Liver (tissue), 9 donors: ENCODE results near the gene ZKSCAN3. TPM values are rescaled to one million over a fixed set of nuclear protein-coding genes. Genes with fewer than 3 reads are reported as not detected.

Source experiments
- DNase-seq: peaks from one replicate; pipeline ENCODE4 v3.0.0-alpha.2; 2017; ENCODE audit warnings: low spot score
- H3K27ac ChIP-seq, 2 donors: one replicate each; pipeline ENCODE4 v1.7.0; 2013; ENCODE audit warnings: inconsistent platforms in 2 of 2, low read length in 2 of 2, control low read depth in 1 of 2, low read depth in 1 of 2, mild to moderate bottlenecking in 1 of 2
- H3K27me3 ChIP-seq, 4 donors: one replicate each; pipeline versions ENCODE4 v1.6.1 to v1.7.0; 2013; ENCODE audit warnings: low read length in 3 of 4, inconsistent platforms in 1 of 4, mild to moderate bottlenecking in 1 of 4, moderate library complexity in 1 of 4; ENCODE audit not compliant: control insufficient read depth in 4 of 4, insufficient read depth in 4 of 4
- H3K36me3 ChIP-seq, 4 donors: one replicate each; pipeline versions ENCODE4 v1.6.1 to v1.7.0; 2013; ENCODE audit warnings: low read length in 3 of 4, mild to moderate bottlenecking in 3 of 4, low read depth in 1 of 4, moderate library complexity in 1 of 4; ENCODE audit not compliant: control insufficient read depth in 4 of 4, insufficient read depth in 3 of 4
- H3K4me1 ChIP-seq, 4 donors: one replicate each; pipeline versions ENCODE4 v1.6.1 to v1.7.0; 2013; ENCODE audit warnings: low read length in 3 of 4, mild to moderate bottlenecking in 3 of 4, moderate library complexity in 1 of 4; ENCODE audit not compliant: control insufficient read depth in 4 of 4, insufficient read depth in 4 of 4
- H3K4me3 ChIP-seq, 3 donors: one replicate each; pipeline versions ENCODE4 v1.6.1 to v1.7.0; 2013; ENCODE audit warnings: low read length in 3 of 3, control low read depth in 1 of 3, low read depth in 1 of 3, mild to moderate bottlenecking in 1 of 3
- H3K9ac ChIP-seq, 2 donors: one replicate each; pipeline ENCODE4 v1.7.0; 2013; ENCODE audit warnings: low read length in 2 of 2, mild to moderate bottlenecking in 2 of 2, moderate library complexity in 2 of 2, control low read depth in 1 of 2, low read depth in 1 of 2
- H3K9me3 ChIP-seq, 4 donors: one replicate each; pipeline versions ENCODE4 v1.6.1 to v1.7.0; 2013; ENCODE audit warnings: low read length in 3 of 4; ENCODE audit not compliant: control insufficient read depth in 4 of 4
- EGR1 ChIP-seq, 2 donors: IDR thresholded peaks; 2 replicates each; pipeline ENCODE4 v1.6.1; 2016 to 2018; ENCODE audit warnings: antibody characterized with exemption in 2 of 2, low read depth in 2 of 2
- FOXA1 ChIP-seq: IDR thresholded peaks from 2 replicates; pipeline ENCODE4 v1.6.1; 2016; ENCODE audit warnings: antibody characterized with exemption
- FOXA2 ChIP-seq: IDR thresholded peaks from 2 replicates; pipeline ENCODE4 v1.6.1; 2016; ENCODE audit warnings: antibody characterized with exemption
- GABPA ChIP-seq, 2 donors: IDR thresholded peaks in 1 of 2; conservative IDR thresholded peaks in 1 of 2; 2 replicates each; pipeline ENCODE4 v1.6.1; 2016; ENCODE audit warnings: antibody characterized with exemption in 2 of 2, mild to moderate bottlenecking in 1 of 2, moderate library complexity in 1 of 2
- HNF4A ChIP-seq, 2 donors: conservative IDR thresholded peaks; 2 replicates each; pipeline ENCODE4 v1.6.1; 2016; ENCODE audit warnings: antibody characterized with exemption in 2 of 2, mild to moderate bottlenecking in 2 of 2
- HNF4G ChIP-seq: IDR thresholded peaks from 2 replicates; pipeline ENCODE4 v1.6.1; 2016; ENCODE audit warnings: antibody characterized with exemption
- JUND ChIP-seq, 2 donors: IDR thresholded peaks; 2 replicates each; pipeline ENCODE4 v1.6.1; 2016; ENCODE audit warnings: antibody characterized with exemption in 2 of 2
- NR2F2 ChIP-seq: IDR thresholded peaks from 2 replicates; pipeline ENCODE4 v1.6.1; 2016; ENCODE audit warnings: antibody characterized with exemption
- RAD21 ChIP-seq, 2 donors: IDR thresholded peaks; 2 replicates each; pipeline ENCODE4 v1.6.1; 2016; ENCODE audit warnings: antibody characterized with exemption in 2 of 2, mild to moderate bottlenecking in 2 of 2
- RXRA ChIP-seq, 2 donors: IDR thresholded peaks; 2 replicates each; pipeline ENCODE4 v1.6.1; 2017 to 2018; ENCODE audit warnings: antibody characterized with exemption in 2 of 2, mild to moderate bottlenecking in 1 of 2
- SP1 ChIP-seq: IDR thresholded peaks from 2 replicates; pipeline ENCODE4 v1.6.1; 2018; ENCODE audit warnings: antibody characterized with exemption, mild to moderate bottlenecking
- TAF1 ChIP-seq: conservative IDR thresholded peaks from 2 replicates; pipeline ENCODE4 v1.6.1; 2016; ENCODE audit warnings: antibody characterized with exemption, mild to moderate bottlenecking
- YY1 ChIP-seq: IDR thresholded peaks from 2 replicates; pipeline ENCODE4 v1.6.1; 2016; ENCODE audit warnings: antibody characterized with exemption, mild to moderate bottlenecking
- WGBS: extraction: QIAGEN DNeasy Blood & Tissue Kit; methylation state at CpG from one replicate; pipeline ENCODE4 v1.1.7; 2013; 5-methylcytosine and 5-hydroxymethylcytosine counted together
- polyA plus RNA-seq, 2 donors: library from polyadenylated mRNA; stranded (reverse) in 1 of 2; unstranded in 1 of 2; fragments of 200-250 nt in 1 of 2; fragments of >200 nt in 1 of 2; fragmentation: Nextera tagmentation in 1 of 2; extraction: Ambion mirVana in 1 of 2; gene quantifications; one replicate each; pipeline versions ENCODE4 v1.2.1 to v1.2.3, GENCODE V29; 2013 to 2015
- total RNA-seq, 2 donors: library from RNA; depleted of rRNA; stranded (reverse); fragments of >200 nt; gene quantifications; one replicate each; pipeline ENCODE4 v1.2.3, GENCODE V29; 2014
- TF ChIP-seq, protein P1 (sequence below): IDR thresholded peaks from 2 replicates; pipeline ENCODE4 v1.6.1; 2016; ENCODE audit warnings: antibody characterized with exemption
- TF ChIP-seq, protein P2 (sequence below): fragments of 150-350 bp; IDR thresholded peaks from 2 replicates; pipeline ENCODE4 v1.5.1; 2017; ENCODE audit warnings: improper control_type of control experiment, low read depth, low read length; ENCODE audit not compliant: missing input control
- TF ChIP-seq, protein P3 (sequence below): IDR thresholded peaks from 2 replicates; pipeline ENCODE4 v1.6.1; 2016; ENCODE audit warnings: antibody characterized with exemption
- TF ChIP-seq, protein P4 (sequence below): IDR thresholded peaks from 2 replicates; pipeline ENCODE4 v1.6.1; 2016; ENCODE audit warnings: antibody characterized with exemption
- TF ChIP-seq, protein P5 (sequence below): IDR thresholded peaks from 2 replicates; pipeline ENCODE4 v1.6.1; 2016; ENCODE audit warnings: antibody characterized with exemption, mild to moderate bottlenecking
- donor health status: healthy.
- donor health status: healthy.
- donor health status: healthy.
- donor health status: healthy.
- donor health status: healthy.

The ZKSCAN3 gene
- total and polyA plus RNA-seq, 4 donors: 0.93 to 8.8 (median 1.9) TPM

DNA sequence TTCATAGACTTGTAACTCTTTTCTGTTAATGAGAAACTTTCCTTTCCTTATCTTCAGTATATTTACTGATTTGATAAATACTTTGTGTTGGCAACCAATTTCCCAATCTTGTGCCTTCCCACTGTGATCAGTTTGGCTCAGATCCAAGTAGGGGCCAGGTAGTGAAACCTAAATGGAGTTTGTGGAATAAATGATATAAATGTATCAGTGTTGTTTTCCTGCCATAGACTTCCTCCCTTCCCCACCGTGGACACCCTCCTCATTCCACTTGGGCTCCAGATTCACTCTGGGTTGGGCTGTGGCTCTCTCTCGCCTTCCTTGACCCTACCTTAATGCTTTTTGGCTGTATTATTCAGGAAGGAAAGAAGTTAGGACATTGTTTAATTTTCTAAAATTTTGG, 1.3 kb downstream of the ZKSCAN3 start:
- Histone ChIP-seq H3K27me3 (no peaks in the 10 kb centered on the region), H3K9me3 (no peaks in the 10 kb centered on the region), H3K4me3 (peak overlapping the region in 1 of 3 donors; percentile 62), H3K27ac (no peak overlapping the region), H3K36me3 (no peaks in the 10 kb centered on the region), H3K4me1 (peaks cover 4 to 29% (median 21%) of the 10 kb centered on the region in 4 donors), H3K9ac (peak overlapping the region in 1 of 2 donors; percentile 84)
- no peak for DNase-seq
- TF ChIP-seq YY1: peak; percentile 32
- TF ChIP-seq GABPA (IDR thresholded peaks at IDR 0.05 in 1 of 2, conservative IDR thresholded peaks at IDR 0.05 in 1 of 2): peak in 1 of 2 donors; percentile 26
- TF ChIP-seq RXRA (IDR thresholded peaks at IDR 0.05): peak; percentile 18 to 19
- peak in 1 of 2 donors; percentile 25 for TF ChIP-seq HNF4A (conservative IDR thresholded peaks at IDR 0.05)
- TF ChIP-seq JUND (IDR thresholded peaks at IDR 0.05): no peak
- TF ChIP-seq, protein P1, sequence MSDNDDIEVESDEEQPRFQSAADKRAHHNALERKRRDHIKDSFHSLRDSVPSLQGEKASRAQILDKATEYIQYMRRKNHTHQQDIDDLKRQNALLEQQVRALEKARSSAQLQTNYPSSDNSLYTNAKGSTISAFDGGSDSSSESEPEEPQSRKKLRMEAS: no peak
- TF ChIP-seq, protein P2, sequence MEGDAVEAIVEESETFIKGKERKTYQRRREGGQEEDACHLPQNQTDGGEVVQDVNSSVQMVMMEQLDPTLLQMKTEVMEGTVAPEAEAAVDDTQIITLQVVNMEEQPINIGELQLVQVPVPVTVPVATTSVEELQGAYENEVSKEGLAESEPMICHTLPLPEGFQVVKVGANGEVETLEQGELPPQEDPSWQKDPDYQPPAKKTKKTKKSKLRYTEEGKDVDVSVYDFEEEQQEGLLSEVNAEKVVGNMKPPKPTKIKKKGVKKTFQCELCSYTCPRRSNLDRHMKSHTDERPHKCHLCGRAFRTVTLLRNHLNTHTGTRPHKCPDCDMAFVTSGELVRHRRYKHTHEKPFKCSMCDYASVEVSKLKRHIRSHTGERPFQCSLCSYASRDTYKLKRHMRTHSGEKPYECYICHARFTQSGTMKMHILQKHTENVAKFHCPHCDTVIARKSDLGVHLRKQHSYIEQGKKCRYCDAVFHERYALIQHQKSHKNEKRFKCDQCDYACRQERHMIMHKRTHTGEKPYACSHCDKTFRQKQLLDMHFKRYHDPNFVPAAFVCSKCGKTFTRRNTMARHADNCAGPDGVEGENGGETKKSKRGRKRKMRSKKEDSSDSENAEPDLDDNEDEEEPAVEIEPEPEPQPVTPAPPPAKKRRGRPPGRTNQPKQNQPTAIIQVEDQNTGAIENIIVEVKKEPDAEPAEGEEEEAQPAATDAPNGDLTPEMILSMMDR: no peak
- no peak for TF ChIP-seq SP1
- TF ChIP-seq EGR1 (IDR thresholded peaks at IDR 0.05; ENCODE audit: low read depth in 2 of 2): no peak
- no peak for TF ChIP-seq NR2F2
- no peak for TF ChIP-seq RAD21 (IDR thresholded peaks at IDR 0.05)
- 59% methylated on average over 2 of the region's 2 CpGs for WGBS

DNA sequence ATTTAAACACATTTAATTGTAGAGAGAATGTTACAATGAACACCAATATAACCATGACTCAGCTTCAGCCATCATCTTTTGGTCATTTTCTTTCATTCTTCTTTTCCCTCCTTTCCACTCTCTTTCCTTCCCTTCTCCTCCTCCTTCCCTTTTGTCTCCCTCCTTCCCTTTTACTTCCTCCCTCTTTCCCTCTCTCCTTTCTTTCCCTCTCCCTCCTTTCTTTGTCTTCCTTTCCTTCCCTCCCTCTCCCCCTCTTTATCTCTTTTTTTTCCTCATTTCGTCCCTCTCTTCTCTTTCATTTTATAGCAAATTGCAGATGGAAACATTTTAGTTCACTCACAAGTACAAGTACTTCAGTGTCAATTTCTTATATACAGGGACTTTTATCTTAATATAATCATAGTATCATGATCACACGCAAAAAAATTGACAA, 1.8 kb downstream of the ZKSCAN3 start:
- DNase-seq: no peak
- peaks cover 4 to 33% (median 25%) of the 10 kb centered on the region in 4 donors for H3K4me1 ChIP-seq
- TF ChIP-seq GABPA (IDR thresholded peaks at IDR 0.05 in 1 of 2, conservative IDR thresholded peaks at IDR 0.05 in 1 of 2) (no peak), HNF4G (no peak), FOXA2 (no peak), NR2F2 (no peak), RAD21 (IDR thresholded peaks at IDR 0.05) (no peak), RXRA (IDR thresholded peaks at IDR 0.05) (no peak), EGR1 (IDR thresholded peaks at IDR 0.05; ENCODE audit: low read depth in 2 of 2) (no peak), HNF4A (conservative IDR thresholded peaks at IDR 0.05) (no peak), JUND (IDR thresholded peaks at IDR 0.05) (no peak), TAF1 (no peak), FOXA1 (no peak)
- TF ChIP-seq, protein P1: no peak
- TF ChIP-seq, protein P3, sequence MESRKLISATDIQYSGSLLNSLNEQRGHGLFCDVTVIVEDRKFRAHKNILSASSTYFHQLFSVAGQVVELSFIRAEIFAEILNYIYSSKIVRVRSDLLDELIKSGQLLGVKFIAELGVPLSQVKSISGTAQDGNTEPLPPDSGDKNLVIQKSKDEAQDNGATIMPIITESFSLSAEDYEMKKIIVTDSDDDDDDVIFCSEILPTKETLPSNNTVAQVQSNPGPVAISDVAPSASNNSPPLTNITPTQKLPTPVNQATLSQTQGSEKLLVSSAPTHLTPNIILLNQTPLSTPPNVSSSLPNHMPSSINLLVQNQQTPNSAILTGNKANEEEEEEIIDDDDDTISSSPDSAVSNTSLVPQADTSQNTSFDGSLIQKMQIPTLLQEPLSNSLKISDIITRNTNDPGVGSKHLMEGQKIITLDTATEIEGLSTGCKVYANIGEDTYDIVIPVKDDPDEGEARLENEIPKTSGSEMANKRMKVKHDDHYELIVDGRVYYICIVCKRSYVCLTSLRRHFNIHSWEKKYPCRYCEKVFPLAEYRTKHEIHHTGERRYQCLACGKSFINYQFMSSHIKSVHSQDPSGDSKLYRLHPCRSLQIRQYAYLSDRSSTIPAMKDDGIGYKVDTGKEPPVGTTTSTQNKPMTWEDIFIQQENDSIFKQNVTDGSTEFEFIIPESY: no peak
- TF ChIP-seq, protein P4, sequence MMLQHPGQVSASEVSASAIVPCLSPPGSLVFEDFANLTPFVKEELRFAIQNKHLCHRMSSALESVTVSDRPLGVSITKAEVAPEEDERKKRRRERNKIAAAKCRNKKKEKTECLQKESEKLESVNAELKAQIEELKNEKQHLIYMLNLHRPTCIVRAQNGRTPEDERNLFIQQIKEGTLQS: no peak
- TF ChIP-seq, protein P5, sequence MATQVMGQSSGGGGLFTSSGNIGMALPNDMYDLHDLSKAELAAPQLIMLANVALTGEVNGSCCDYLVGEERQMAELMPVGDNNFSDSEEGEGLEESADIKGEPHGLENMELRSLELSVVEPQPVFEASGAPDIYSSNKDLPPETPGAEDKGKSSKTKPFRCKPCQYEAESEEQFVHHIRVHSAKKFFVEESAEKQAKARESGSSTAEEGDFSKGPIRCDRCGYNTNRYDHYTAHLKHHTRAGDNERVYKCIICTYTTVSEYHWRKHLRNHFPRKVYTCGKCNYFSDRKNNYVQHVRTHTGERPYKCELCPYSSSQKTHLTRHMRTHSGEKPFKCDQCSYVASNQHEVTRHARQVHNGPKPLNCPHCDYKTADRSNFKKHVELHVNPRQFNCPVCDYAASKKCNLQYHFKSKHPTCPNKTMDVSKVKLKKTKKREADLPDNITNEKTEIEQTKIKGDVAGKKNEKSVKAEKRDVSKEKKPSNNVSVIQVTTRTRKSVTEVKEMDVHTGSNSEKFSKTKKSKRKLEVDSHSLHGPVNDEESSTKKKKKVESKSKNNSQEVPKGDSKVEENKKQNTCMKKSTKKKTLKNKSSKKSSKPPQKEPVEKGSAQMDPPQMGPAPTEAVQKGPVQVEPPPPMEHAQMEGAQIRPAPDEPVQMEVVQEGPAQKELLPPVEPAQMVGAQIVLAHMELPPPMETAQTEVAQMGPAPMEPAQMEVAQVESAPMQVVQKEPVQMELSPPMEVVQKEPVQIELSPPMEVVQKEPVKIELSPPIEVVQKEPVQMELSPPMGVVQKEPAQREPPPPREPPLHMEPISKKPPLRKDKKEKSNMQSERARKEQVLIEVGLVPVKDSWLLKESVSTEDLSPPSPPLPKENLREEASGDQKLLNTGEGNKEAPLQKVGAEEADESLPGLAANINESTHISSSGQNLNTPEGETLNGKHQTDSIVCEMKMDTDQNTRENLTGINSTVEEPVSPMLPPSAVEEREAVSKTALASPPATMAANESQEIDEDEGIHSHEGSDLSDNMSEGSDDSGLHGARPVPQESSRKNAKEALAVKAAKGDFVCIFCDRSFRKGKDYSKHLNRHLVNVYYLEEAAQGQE: no peak
- no peak overlapping the region for H3K27ac ChIP-seq
- no peak overlapping the region for H3K9ac ChIP-seq
- H3K36me3 ChIP-seq: no peaks in the 10 kb centered on the region
- no peaks in the 10 kb centered on the region for H3K9me3 ChIP-seq
- no peaks in the 10 kb centered on the region for H3K27me3 ChIP-seq
- H3K4me3 ChIP-seq: no peak overlapping the region
- 79% methylated on average over 2 of the region's 2 CpGs for WGBS
